GM20431 (cell line): ENCODE results near the gene STK39.

Experiments used
- in situ Hi-C: fragments of 300-500 bp; cut with MseI, MboI; formaldehyde crosslinking; loops from one replicate; pipeline ENCODE4 v1.15.0; 2020; ENCODE audit warnings: low sequenced_read_pairs; ENCODE audit not compliant: unreplicated experiment

STK39 gene

DNA sequence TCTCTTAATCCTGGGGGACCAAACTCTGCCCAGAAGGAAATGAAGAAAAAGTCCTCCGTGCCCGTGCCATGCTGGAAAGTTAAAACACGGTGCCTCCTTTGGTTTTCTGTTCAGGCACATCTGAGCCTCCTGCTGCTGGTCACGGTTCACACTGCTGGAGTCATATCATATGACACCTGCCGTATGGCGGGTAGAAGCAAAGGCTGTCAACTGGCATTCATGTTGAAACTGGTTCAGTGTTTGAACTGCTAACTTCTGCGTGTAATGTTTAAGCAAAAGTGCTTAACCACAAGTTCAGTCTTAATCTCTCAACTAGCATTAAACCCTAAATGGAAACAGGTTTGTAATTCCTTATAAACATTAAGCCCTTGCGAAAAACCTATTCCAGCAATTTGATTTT, 3.1 kb downstream of the STK39 start:
- in situ Hi-C loops: no loop called here

DNA sequence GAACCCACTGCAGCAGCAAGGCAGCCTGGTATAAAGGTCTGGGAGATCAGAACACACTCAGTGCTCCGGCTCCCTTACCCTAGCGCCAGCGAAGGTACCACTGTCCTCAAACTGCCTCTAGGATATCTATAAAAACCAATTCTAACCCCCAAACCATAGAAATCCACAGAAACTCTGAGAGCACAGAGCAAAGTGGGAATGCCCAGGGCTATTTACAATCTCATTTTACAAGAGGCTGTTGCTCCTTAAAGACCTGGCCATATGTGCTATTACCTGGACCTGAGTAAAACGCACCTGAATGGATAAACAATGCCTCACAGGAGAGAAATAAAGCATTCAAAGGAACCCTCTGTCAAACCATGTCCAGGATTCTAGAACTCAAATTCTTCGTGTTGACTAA, 4.3 kb downstream of the STK39 start:
- in situ Hi-C loops: no loop called here

DNA sequence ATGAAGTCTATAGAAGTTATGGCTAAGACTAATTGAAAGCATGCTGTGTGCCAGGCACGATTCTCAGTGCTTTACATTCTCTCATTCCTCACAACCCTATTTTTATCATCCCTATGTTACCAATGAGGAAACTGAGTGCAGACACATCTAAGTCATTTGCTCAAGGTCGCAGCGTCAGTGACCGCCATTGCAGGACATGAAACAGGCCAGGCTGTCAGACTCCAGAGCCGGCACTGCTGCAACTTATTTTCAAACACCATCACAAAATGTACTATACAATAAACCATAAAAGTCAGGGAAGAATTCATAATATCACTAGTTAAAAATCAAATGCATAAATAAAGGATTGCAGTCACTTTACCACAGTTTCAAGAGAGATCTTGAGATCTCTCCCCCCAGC, 5.6 kb downstream of the STK39 start:
- in situ Hi-C loops: no loop called here

DNA sequence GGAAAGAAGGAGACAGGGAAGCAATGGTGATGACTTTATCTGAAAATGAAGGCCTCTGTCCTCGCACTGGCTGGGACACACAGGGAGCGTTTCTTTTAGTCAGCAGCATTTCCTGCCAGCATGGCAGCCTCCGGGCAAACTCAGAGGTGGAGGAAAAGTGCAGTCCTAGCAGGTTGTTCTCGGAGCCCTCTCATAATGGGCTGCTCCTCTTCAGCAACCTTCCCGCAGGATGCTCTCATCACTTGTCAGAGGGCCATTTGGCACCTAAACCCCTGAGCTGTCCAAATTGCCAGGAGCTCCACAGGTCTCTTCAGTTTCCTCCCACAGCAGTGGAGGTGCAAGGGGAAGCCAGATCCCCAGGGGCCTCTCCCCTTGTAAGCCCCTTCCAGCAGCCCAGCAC, 6.2 kb downstream of the STK39 start:
- in situ Hi-C loops: no loop called here

DNA sequence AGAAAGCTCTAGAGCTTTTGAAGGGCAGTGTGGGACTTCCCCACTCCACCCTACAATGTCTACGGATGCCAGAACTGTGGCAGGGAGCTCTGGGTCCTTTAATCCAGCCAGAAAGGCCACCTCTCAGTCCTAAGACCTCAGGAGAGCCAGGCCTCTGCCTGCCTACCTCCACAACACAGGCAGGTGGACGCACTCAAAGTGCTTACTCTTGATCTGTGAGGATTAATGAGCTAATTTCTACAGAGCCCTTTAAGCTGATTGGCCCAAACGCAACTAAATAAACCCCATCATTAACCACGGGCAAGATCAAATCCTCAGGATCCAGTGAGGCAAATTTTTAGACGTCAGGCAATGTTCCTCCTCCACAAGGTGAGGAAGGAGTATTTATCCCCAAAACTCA, 8.1 kb downstream of the STK39 start:
- in situ Hi-C loops: no loop called here

DNA sequence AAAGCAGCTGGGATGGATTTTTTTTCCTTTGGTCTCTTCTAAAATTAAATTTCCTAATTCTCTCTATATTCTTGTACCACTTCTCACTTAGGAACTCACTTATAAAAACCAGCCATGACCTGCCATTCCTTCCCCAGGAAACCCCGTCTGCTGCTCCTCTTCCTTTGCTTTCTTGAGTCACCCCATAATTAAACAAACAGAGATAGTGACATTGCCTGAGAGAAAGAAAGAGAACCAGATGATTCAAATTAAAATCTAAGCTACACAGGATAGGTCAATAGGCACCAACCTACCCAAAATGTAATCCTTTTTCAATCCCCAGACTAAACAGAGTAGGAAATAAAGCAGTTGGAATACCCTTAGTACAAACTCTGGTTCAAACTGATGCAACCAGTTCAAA, 9.7 kb downstream of the STK39 start:
- in situ Hi-C loops: no loop called here

DNA sequence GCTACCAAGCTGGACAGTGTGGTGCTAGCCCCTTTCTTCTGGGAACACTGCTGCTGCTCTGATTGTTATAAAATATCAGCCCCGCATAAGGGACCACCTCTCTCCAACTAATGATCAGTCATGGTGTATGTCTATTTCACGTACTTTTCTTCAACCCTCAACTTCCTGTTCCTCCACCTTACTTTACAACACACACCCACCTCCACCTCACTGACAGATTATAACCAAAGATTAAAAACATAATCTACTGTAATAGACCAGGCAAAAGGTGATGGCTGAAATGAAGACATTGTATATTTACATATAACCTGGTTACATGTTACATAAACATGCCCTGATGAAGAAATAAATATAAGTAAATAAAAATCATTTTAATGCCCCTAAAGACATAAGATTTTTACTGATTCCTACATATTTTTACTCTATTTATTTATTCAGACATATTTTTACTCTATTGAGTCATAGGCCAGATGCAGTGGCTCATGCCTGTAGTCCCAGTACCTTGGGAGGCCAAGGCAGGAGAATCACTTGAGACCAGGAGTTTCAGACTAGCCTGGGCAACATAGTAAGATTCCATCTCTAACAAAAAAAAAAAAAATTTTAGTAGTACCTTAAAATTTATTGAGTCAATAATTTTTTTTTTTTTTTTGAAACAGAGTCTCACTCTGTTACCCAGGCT, 12.8 kb downstream of the STK39 start:
- in situ Hi-C loops: no loop called here

DNA sequence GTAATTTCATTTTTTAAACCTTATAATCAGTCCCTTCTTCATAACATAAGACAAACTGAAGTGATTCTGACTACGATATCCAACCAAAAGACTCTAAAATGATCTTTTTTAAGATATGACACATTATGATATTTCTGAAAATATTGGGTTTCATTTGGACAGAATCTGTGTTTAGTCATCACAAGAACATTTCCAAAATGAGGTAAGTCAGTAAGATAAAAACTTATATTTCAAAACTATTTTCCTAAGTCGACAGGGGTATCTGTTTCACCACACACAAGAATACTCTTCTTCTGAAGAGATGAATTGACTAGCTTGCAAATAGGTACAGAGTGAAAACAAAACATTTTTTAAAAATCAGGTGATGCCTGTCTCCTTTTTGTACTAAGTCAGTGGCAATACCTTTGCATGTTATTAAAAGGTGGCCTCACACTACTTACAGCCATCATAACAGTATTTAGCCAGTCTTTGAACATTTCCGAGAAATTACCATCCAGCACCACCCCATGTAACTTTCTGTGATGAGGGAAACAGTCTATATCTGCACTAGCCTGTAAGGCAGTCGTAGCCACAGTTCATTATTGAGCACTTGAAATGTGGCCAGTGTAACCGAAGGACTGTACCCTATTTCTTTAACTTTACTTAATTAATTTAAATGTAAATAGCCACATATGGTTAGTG, 13.5 kb downstream of the STK39 start:
- in situ Hi-C loops: no loop called here

DNA sequence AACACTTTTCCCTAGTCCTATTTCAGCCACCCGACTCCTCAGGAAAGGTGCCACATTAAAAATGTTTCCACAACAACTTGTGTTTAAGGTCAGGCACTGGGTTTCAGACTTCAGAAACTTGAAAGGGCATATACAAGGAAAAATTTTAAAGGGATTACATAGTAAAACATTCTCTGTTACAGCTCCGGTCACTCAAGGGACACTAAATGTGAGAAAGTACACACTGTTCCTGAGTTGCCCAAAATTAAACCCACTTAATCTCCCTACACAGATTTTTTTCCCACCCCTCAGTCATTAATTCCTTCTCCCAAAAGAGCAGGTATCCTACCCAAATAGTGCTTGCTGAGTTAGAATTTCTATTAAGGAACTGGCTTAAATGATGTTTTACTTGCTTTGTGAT, 14.2 kb downstream of the STK39 start:
- in situ Hi-C loops: no loop called here

DNA sequence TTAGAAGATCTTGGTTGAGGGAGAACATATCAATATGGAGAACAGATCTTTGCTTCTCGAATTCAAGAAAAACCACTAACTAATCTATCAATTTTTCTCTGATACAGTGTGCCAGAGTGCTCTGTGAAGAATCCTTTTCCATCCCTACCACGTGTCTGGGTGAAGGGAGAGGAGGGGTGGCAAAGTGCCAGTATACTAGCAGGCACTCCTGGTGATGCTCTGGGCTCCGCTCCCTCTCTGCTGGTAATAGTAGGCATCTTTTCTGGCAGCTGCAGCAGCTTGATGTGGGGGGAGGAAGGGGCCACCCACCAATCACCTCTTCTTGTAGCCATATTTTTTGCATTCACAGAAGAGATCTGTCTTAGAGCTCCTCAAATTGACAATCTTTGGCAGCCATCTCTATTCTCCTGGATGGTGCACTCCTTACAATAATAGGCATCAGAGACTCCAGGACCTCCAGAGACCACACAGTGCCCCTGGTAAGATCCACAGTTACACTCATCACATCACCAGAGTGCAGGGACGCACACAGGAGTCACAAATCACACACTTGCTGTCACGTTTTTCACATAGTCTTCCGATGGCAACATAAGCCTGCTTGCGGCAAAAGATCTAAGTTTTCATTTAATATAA, 15.7 kb downstream of the STK39 start:
- in situ Hi-C loops: no loop called here

DNA sequence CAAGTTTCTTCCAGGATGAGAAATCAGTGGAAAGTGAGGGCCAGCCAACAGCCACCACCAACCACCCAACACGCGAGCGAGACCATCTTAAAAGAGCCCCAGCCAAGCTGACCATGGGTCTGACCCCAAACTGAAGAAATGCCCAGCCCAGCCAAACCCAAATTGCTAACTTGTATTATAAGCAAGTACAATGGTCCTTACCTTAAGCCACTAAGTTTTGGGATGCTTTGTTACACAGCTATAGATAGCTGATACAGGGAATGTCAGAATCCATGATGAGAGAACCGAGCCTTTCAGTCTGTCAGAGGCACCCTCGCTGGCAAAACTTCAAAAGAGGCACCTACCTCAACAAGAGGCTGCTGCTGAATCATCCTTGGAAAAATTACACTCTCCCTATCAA, 17.0 kb downstream of the STK39 start:
- in situ Hi-C loops: no loop called here

DNA sequence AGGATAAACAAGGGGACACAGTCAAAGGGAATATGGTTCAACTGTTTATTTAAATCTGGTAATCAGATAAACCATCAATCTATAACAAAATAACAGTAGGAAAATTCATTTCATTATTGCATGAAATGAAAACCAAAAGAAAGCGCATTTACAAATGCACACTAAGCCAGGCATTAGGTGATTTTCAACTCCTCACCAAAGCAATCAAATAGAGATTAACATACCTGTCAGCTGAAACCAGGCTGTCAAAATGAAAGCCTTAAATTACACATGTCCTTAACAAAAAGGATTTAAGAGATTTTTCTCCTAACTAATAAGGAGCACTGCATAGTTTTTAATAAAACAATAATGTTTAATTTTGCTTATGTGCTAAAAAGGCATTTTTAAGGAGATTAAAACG, 23.0 kb downstream of the STK39 start:
- in situ Hi-C loops: no loop called here

DNA sequence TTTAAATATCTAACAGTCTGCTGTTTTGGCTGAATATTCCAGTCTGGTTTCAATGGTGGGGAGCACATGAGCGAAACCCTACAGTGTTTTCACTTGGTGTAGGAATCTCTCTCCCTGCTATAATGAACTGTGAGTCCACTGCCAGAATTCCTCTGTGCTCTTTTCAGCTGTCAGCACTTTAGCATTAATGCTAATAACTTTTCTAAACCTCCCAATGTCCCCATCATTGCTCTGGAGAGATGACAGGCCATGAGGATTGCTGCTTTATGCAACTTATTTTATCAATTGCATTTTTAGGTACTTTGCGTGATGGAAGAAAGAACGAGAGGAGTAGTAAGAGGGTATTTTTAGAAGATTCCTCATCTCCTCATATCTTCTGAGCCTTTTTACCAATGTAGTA, 25.3 kb downstream of the STK39 start:
- in situ Hi-C loops: no loop called here

DNA sequence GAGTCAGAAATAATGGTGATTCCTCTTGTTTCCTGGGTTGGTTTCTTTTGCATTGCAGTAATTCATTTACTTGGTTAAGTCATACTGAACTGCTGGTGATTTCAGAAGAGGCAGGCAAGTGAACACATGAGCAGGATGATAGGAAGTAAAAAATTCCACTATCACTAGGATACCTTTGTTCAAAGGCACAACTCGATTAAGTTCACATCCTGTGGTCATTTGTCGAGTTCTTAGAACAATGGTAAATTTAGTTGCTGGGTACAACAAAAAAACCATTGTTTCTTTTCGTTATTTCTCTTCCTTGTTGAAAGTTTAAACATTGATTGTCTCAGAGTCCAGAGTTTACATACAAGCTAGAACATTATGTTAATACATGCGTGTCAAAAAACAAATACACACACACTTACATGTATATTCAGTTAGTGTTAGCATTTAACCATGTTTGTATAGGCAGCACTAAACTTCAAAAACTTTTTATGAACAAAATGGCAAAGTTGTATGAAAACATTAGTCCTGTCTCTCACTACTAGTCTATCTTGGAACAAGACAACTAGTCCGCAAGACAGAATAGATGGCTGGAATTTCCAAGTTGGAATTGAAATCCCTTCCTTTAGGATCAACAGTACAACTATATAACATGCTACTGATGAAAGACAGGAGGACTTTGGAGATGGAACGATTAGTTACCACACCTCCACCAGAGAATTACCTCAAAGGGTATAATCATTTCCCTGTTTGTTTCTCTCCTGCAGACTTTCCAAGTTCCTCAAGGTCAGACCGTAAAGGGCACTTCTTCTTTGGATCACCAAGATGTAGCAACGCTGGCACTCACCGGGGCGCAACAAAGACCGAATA, 26.2 kb downstream of the STK39 start:
- in situ Hi-C loops: no loop called here

DNA sequence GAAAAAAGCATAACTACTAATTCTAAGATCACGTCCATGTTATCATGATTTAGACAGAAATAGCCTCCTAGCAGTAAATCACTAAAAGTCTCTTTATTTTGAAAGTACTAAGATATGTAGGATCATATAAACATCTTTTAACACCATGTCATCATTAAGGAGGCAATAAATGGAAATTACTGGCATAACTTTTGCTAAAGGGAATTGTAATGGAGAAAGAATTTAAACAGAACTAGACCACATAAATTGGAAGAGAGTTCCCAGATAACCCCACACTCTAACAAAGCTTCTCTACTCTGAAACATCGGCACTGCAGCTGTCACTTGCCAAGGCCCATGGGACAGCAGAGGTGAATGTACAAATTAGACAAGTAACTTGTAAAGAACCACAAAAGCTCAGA, 29.5 kb downstream of the STK39 start:
- in situ Hi-C loops: no loop called here

DNA sequence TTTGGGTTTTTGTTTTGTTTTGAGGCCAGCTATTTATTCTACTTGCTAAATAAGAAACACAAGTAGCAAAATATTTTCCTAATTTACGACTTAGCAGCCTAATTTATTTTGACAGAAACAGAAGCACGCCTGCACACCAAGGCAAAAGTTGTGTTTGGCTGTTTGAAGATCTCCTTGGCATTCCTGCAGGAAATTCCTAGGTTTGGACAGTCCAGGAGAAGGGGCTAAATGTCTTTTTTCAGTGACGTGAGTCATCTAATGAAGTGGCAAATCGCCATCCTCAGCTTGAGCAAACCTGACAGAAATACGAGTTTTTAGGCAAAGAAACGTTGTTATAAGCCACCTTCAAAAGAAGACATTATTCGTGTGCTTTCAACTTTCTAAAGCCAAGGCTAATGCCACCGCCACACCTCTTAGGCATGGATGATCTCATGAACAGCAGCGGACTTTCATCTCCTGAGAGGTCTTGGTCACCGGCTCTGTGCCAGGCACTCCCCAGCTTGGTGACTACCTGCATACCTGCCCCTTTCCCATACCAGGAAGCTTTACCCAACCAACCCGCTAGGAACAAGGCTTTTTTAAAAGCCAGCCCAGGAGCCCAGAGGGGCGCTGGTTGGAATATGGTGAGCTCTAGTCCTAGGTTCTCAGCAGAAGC, 30.9 kb downstream of the STK39 start:
- in situ Hi-C loops: no loop called here

DNA sequence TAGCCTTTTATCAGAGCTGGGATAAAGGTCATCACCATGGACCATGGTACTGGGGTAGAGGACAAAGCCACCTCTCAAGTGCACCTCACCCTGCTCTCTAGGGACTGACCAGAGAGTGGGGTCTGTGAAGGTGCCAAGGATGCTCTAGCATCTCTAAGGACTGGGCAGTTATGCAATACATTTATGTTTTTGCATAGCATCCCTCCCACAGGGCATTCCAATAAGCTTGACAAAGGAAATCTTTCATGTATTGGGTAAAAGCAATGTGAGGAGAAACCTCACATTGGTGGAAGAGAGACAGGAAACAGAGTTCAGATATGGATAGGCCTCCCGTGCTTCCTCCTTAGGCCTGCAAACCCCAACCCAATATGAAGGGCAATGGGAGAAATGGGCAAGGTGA, 31.6 kb downstream of the STK39 start:
- in situ Hi-C loops: no loop called here

DNA sequence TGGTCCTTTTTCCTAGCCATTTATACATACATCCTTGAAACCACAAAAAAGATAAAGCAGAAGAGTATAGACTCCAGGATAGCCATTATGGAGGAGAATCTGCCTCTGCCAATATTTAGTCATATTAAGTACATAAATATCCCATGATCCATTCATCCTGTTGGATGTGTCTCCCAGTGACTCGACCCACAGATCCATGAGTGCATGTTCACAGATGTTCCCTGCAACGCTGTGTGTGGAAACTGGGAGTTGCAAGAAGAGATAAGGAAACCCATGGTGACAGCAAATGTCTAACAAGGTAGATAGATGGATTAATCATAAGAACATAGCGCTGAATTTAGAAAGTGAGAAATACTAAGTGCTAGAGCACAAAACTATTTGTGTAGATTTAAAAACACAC, 34.5 kb downstream of the STK39 start:
- in situ Hi-C loops: no loop called here

DNA sequence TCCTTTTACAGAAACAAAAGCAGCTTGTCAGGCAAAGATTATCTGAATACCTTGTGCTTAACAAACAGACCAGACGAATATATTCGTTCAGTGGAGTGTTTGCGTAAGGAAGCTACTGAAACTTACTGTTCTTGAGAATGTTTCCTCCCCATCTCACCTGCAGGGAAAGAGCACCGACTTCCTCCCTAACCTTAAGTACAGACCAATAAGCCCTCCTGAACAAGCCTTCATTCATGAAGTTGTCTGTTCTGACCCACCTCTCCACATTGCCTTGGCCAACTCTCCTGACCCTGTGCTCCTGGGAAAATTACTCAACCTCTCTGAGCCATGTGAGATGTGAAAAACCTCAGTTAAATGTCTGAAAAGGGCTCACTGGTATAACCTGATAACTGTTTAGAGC, 35.2 kb downstream of the STK39 start:
- in situ Hi-C loops: no loop called here

DNA sequence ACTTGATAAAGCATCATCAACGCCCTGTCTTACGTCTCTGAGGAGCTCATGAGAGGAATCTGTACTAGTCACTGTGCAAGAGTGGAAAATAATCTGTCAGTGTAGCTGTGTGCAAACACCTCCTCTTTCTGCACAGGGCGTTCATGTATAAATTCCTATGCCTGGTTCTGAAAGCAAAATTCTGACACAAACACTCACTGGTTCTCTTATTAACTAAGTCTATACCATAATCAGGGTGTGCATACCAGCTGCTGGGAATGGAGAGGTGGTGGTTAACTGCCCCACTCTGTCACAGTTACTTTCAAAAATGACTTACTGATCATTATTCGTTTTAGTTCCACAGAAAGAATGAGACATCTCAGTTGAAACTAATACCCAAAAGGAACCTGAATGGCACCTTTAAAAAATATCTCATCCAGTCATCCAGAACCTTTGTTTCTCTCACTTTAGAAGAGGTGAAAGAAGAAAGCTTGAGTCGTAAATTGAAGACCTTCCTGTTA, 35.7 kb downstream of the STK39 start:
- in situ Hi-C loops: no loop called here
